T-helper 9 cell (primary cell): ENCODE measurements around the gene SETD2.
"Not testable (repeated sequence)": the region's sequence is repeated elsewhere in the genome, so short reads cannot be mapped to it uniquely, and the experiment has no call there.

Experiments
- DNase-seq: peaks from one replicate; pipeline ENCODE4 v3.0.0-alpha.2; 2020
- total RNA-seq, 2 donors: gene quantifications; one replicate each; lab custom pipeline; 2026; lab: John Stamatoyannopoulos, UW

The SETD2 gene
- total RNA-seq = 228 to 243 reads per million in 2 donors

GRCh38 chr3:47164007-47164881 is at the start of gene SETD2:
TSS of gene SETD2 (minus strand) at chr3:47164113. CDS start at chr3:47163924, 189 bp downstream.
- peak; percentile 78 for DNase-seq

GRCh38 chr3:47210863-47211405 is 47.0 kb upstream of the SETD2 start:
- no peak for DNase-seq

- not testable (repeated sequence) for DNase-seq
These were observed 42.1 kb upstream of the SETD2 start for GRCh38 chr3:47206022-47206421.

GRCh38 chr3:47204875-47205274 is 41.0 kb upstream of the SETD2 start:
- DNase-seq = no peak

- DNase-seq = no peak
These were observed 38.6 kb upstream of the SETD2 start for GRCh38 chr3:47202542-47202941.

GRCh38 chr3:47197287-47197686 is 33.4 kb upstream of the SETD2 start:
- DNase-seq = no peak

GRCh38 chr3:47194994-47195393 is 31.1 kb upstream of the SETD2 start:
- no peak for DNase-seq

GRCh38 chr3:47193871-47194859 is 30.3 kb upstream of the SETD2 start:
- no peak for DNase-seq

- no peak for DNase-seq
These were observed 22.4 kb upstream of the SETD2 start for GRCh38 chr3:47186285-47186684.

GRCh38 chr3:47181685-47182084 is 17.8 kb upstream of the SETD2 start:
- not testable (repeated sequence) for DNase-seq

GRCh38 chr3:47180011-47180410 is 16.1 kb upstream of the SETD2 start:
- DNase-seq = not testable (repeated sequence)

GRCh38 chr3:47176582-47176981 is 12.7 kb upstream of the SETD2 start:
- no peak for DNase-seq

GRCh38 chr3:47163169-47164006 is 525 bp downstream of the SETD2 start:
- peak; percentile 34 for DNase-seq

GRCh38 chr3:47162697-47163168 is 1.2 kb downstream of the SETD2 start:
- no peak for DNase-seq

- no peak for DNase-seq
These were observed 1.8 kb downstream of the SETD2 start for GRCh38 chr3:47161983-47162696.

GRCh38 chr3:47159820-47160219 is 4.1 kb downstream of the SETD2 start:
- no peak for DNase-seq

- no peak for DNase-seq
These were observed 5.7 kb downstream of the SETD2 start for GRCh38 chr3:47158208-47158607.

GRCh38 chr3:47156396-47156795 is 7.5 kb downstream of the SETD2 start:
- no peak for DNase-seq

- no peak for DNase-seq
These were observed 11.3 kb downstream of the SETD2 start for GRCh38 chr3:47152578-47152977.

- no peak for DNase-seq
These were observed 12.1 kb downstream of the SETD2 start for GRCh38 chr3:47151836-47152235.

GRCh38 chr3:47149339-47149933 is 14.5 kb downstream of the SETD2 start:
- no peak for DNase-seq
